ENCODE measurements around the gene KSR1. TPM values are rescaled to one million over a fixed set of nuclear protein-coding genes. Genes with fewer than 3 reads are reported as not detected.
A peak's percentile ranks its signal among the peaks of the same experiment; 100 is the strongest.

Gene KSR1
- total RNA-seq, 1 donor = 6.5 TPM

DNA sequence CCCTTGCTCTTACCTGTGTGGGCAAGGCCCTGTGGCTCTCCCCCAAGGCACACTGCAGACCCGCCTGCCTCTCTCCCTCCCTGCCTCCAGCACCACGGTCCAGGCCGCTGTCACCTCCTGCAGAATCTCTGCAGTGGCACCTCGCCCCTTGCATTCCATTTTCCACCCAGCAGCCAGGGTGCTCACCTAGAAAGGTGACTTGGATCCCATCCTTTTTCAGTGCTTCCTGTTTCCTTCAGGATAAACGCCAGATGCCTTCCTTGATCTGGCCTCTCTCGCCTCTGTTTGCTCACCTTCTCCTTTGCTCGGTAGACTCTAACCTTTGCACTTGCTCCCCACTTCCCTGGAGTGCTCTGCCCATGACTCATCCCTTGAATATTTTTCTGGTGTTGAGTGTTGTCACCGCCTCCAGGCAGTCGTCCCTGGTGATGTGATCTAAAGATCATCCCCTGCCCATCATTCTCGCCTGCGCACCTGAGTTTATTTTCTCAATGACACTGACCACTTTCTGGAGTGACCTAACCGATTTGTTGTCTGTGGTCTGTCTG is 95.5 kb downstream of the KSR1 start:
- Histone ChIP-seq H3K27ac (ENCODE audit: low read depth, low read length) (no peak overlapping the region), H3K4me1 (ENCODE audit: insufficient read depth, low read length) (peaks cover 41% of the 10 kb centered on the region), H2AFZ (ENCODE audit: low read length) (no peak overlapping the region), H3K36me3 (ENCODE audit: insufficient read depth, low read length) (no peaks in the 10 kb centered on the region), H3K4me2 (ENCODE audit: insufficient read depth, low read length) (peak overlapping the region; percentile 7), H3K79me2 (ENCODE audit: insufficient read depth, low read length) (no peaks in the 10 kb centered on the region), H4K20me1 (ENCODE audit: insufficient read depth, low read length) (peaks cover 6% of the 10 kb centered on the region), H3K27me3 (ENCODE audit: insufficient read depth, low read length) (peaks cover 9% of the 10 kb centered on the region), H3K9me3 (ENCODE audit: low read depth, low read length) (no peaks in the 10 kb centered on the region), H3K4me3 (ENCODE audit: insufficient read depth, low read length) (no peak overlapping the region)
- TF ChIP-seq, protein P1, sequence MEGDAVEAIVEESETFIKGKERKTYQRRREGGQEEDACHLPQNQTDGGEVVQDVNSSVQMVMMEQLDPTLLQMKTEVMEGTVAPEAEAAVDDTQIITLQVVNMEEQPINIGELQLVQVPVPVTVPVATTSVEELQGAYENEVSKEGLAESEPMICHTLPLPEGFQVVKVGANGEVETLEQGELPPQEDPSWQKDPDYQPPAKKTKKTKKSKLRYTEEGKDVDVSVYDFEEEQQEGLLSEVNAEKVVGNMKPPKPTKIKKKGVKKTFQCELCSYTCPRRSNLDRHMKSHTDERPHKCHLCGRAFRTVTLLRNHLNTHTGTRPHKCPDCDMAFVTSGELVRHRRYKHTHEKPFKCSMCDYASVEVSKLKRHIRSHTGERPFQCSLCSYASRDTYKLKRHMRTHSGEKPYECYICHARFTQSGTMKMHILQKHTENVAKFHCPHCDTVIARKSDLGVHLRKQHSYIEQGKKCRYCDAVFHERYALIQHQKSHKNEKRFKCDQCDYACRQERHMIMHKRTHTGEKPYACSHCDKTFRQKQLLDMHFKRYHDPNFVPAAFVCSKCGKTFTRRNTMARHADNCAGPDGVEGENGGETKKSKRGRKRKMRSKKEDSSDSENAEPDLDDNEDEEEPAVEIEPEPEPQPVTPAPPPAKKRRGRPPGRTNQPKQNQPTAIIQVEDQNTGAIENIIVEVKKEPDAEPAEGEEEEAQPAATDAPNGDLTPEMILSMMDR (IDR thresholded peaks at IDR 0.05; ENCODE audit: extremely low read depth, low read depth, low read length) = no peak
- DNase-seq (ENCODE audit: insufficient read length, low spot score, missing footprints) = no peak

- Histone ChIP-seq H4K20me1 (ENCODE audit: insufficient read depth, low read length) (peaks cover 6% of the 10 kb centered on the region), H3K4me2 (ENCODE audit: insufficient read depth, low read length) (peak overlapping the region; percentile 7), H2AFZ (ENCODE audit: low read length) (no peak overlapping the region), H3K27me3 (ENCODE audit: insufficient read depth, low read length) (peaks cover 9% of the 10 kb centered on the region), H3K9me3 (ENCODE audit: low read depth, low read length) (no peaks in the 10 kb centered on the region), H3K4me1 (ENCODE audit: insufficient read depth, low read length) (peaks cover 36% of the 10 kb centered on the region), H3K36me3 (ENCODE audit: insufficient read depth, low read length) (no peaks in the 10 kb centered on the region), H3K4me3 (ENCODE audit: insufficient read depth, low read length) (no peak overlapping the region), H3K27ac (ENCODE audit: low read depth, low read length) (no peak overlapping the region), H3K79me2 (ENCODE audit: insufficient read depth, low read length) (no peaks in the 10 kb centered on the region)
- no peak for DNase-seq (ENCODE audit: insufficient read length, low spot score, missing footprints)
- TF ChIP-seq, protein P1 (IDR thresholded peaks at IDR 0.05; ENCODE audit: extremely low read depth, low read depth, low read length) = no peak
Observed at GRCh38 chr17:27552276-27552732, 96.1 kb downstream of the KSR1 start.

GRCh38 chr17:27553019-27553511 is 96.8 kb downstream of the KSR1 start:
- H3K79me2 ChIP-seq (ENCODE audit: insufficient read depth, low read length) = no peaks in the 10 kb centered on the region
- no peak overlapping the region for H2AFZ ChIP-seq (ENCODE audit: low read length)
- no peak for DNase-seq (ENCODE audit: insufficient read length, low spot score, missing footprints)
- H4K20me1 ChIP-seq (ENCODE audit: insufficient read depth, low read length) = peaks cover 6% of the 10 kb centered on the region
- H3K4me1 ChIP-seq (ENCODE audit: insufficient read depth, low read length) = peaks cover 35% of the 10 kb centered on the region
- H3K9me3 ChIP-seq (ENCODE audit: low read depth, low read length) = no peaks in the 10 kb centered on the region
- peaks cover 9% of the 10 kb centered on the region for H3K27me3 ChIP-seq (ENCODE audit: insufficient read depth, low read length)
- H3K36me3 ChIP-seq (ENCODE audit: insufficient read depth, low read length) = no peaks in the 10 kb centered on the region
- TF ChIP-seq, protein P1 (IDR thresholded peaks at IDR 0.05; ENCODE audit: extremely low read depth, low read depth, low read length) = no peak
- no peak overlapping the region for H3K4me2 ChIP-seq (ENCODE audit: insufficient read depth, low read length)
- no peak overlapping the region for H3K27ac ChIP-seq (ENCODE audit: low read depth, low read length)
- no peak overlapping the region for H3K4me3 ChIP-seq (ENCODE audit: insufficient read depth, low read length)

DNA sequence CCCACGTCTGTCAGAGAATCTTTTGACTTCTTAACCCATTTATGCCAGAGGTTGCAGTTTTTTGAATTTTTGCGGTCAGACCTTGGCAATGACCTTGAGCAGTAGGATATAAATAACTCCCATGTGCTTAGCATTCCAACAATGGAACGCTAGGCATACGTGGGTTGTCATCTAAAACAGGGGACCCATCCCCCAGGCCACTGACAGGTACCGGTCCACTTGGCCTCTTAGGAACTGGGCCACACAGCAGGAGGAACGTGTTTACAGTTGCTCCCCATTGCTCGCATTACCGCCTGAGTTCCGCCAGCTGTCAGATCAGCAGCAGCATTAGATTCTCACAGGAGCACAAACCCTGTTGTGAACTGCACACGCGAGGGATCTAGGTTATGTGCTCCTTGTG is 97.9 kb downstream of the KSR1 start:
- Histone ChIP-seq H3K27ac (ENCODE audit: low read depth, low read length) (peak overlapping the region; percentile 33), H4K20me1 (ENCODE audit: insufficient read depth, low read length) (peaks cover 6% of the 10 kb centered on the region), H3K4me1 (ENCODE audit: insufficient read depth, low read length) (peaks cover 35% of the 10 kb centered on the region), H3K36me3 (ENCODE audit: insufficient read depth, low read length) (no peaks in the 10 kb centered on the region), H3K27me3 (ENCODE audit: insufficient read depth, low read length) (peaks cover 4% of the 10 kb centered on the region), H3K79me2 (ENCODE audit: insufficient read depth, low read length) (no peaks in the 10 kb centered on the region), H3K4me3 (ENCODE audit: insufficient read depth, low read length) (peak overlapping the region; percentile 38), H2AFZ (ENCODE audit: low read length) (no peak overlapping the region), H3K9me3 (ENCODE audit: low read depth, low read length) (no peaks in the 10 kb centered on the region), H3K4me2 (ENCODE audit: insufficient read depth, low read length) (peak overlapping the region; percentile 45)
- TF ChIP-seq, protein P1 (IDR thresholded peaks at IDR 0.05; ENCODE audit: extremely low read depth, low read depth, low read length) = no peak
- DNase-seq (ENCODE audit: insufficient read length, low spot score, missing footprints) = peak; percentile 39

All from osteoblast (primary cell).